IMR-90 (cell line): ENCODE measurements around the gene C5orf15. TPM values are rescaled to one million over a fixed set of nuclear protein-coding genes. Genes with fewer than 3 reads are reported as not detected.

Experiments used
- ATAC-seq: fragments of 200-7000 bp; cut with Tn5 transposase; 2 replicates; pipeline ENCODE4 v1.9.1; 2020; ENCODE audit warnings: low read depth, mild to moderate bottlenecking, moderate library complexity
- BruUV-seq: library from RNA; stranded (reverse); fragments of 400-500 nt; replicated peaks from 2 replicates; lab custom pipeline; 2021; lab: Mats Ljungman, UMichigan
- CTCF ChIA-PET: fragments of 300-600 bp; formaldehyde crosslinking; extraction: SDS; loops from one replicate; lab custom pipeline; 2021; ENCODE audit warnings: antibody characterized with exemption; lab: Yijun Ruan, JAX
- POLR2A ChIA-PET: fragments of 300-600 bp; sonication (Branson Sonifier 250); formaldehyde crosslinking; loops from one replicate; lab custom pipeline; 2022; ENCODE audit warnings: antibody characterized with exemption; ENCODE audit not compliant: unreplicated experiment; lab: Charles Lee
- DNase-seq: peaks from one replicate; pipeline ENCODE4 v3.0.0; 2013
- H2AFZ ChIP-seq: replicated peaks from 2 replicates; pipeline ENCODE3; 2013; ENCODE audit warnings: low read length, mild to moderate bottlenecking; ENCODE audit not compliant: poor library complexity
- H2AK5ac ChIP-seq: 2 replicates; pipeline ENCODE4 v1.6.1; 2013; ENCODE audit warnings: low read depth, low read length, inconsistent platforms
- H2AK9ac ChIP-seq: replicated peaks from 2 replicates; pipeline ENCODE3; 2013; ENCODE audit warnings: mild to moderate bottlenecking, low read depth, low read length, moderate library complexity; ENCODE audit not compliant: poor library complexity
- H2BK120ac ChIP-seq: 2 replicates; pipeline ENCODE4 v1.6.1; 2013; ENCODE audit warnings: low read depth, low read length, inconsistent platforms
- H2BK15ac ChIP-seq: 3 replicates; pipeline ENCODE4 v1.6.1; 2013; ENCODE audit warnings: low read depth, low read length, inconsistent platforms
- H2BK20ac ChIP-seq: 2 replicates; pipeline ENCODE4 v1.6.1; 2013; ENCODE audit warnings: low read depth, mild to moderate bottlenecking, inconsistent platforms, low read length, moderate library complexity
- H2BK5ac ChIP-seq: 2 replicates; pipeline ENCODE4 v1.6.1; 2013; ENCODE audit warnings: mild to moderate bottlenecking, low read depth, low read length, inconsistent platforms; ENCODE audit not compliant: poor library complexity, severe bottlenecking
- H3K14ac ChIP-seq: replicated peaks from 2 replicates; pipeline ENCODE4 v1.6.1; 2013; ENCODE audit warnings: low read depth, low read length, inconsistent platforms
- H3K18ac ChIP-seq: 2 replicates; pipeline ENCODE4 v1.6.1; 2013; ENCODE audit warnings: low read depth, low read length, control low read depth
- H3K23ac ChIP-seq: 2 replicates; pipeline ENCODE4 v1.6.1; 2013; ENCODE audit warnings: low read depth, low read length, inconsistent platforms
- H3K27ac ChIP-seq: 2 replicates; pipeline ENCODE4 v1.5.1; 2013; ENCODE audit warnings: mild to moderate bottlenecking, control low read depth, low read length; ENCODE audit not compliant: insufficient read depth
- H3K27me3 ChIP-seq: 2 replicates; pipeline ENCODE4 v1.6.1; 2013; ENCODE audit warnings: low read length; ENCODE audit not compliant: control insufficient read depth, insufficient read depth
- H3K36me3 ChIP-seq: 2 replicates; pipeline ENCODE4 v1.6.1; 2013; ENCODE audit warnings: low read length, mixed read lengths; ENCODE audit not compliant: control insufficient read depth, insufficient read depth
- H3K4ac ChIP-seq: 2 replicates; pipeline ENCODE4 v1.6.1; 2013; ENCODE audit warnings: low read depth, low read length, inconsistent platforms
- H3K4me1 ChIP-seq: 2 replicates; pipeline ENCODE4 v1.6.1; 2013; ENCODE audit warnings: low read length, mixed read lengths; ENCODE audit not compliant: control insufficient read depth, insufficient read depth
- H3K4me2 ChIP-seq: 2 replicates; pipeline ENCODE4 v1.6.1; 2013; ENCODE audit warnings: low read depth, mild to moderate bottlenecking, control low read depth, low read length, moderate library complexity
- H3K4me3 ChIP-seq: 2 replicates; pipeline ENCODE4 v1.5.1; 2013; ENCODE audit warnings: low read depth, mild to moderate bottlenecking, control low read depth, low read length, moderate library complexity; ENCODE audit not compliant: insufficient read depth
- H3K56ac ChIP-seq: 2 replicates; pipeline ENCODE4 v1.6.1; 2013; ENCODE audit warnings: low read length, inconsistent platforms; ENCODE audit not compliant: insufficient read depth; ENCODE audit errors: extremely low read depth
- H3K79me1 ChIP-seq, 2 experiments: 2 replicates each; pipeline ENCODE4 v1.6.1; 2013; ENCODE audit warnings: low read length in 2 of 2, inconsistent platforms in 1 of 2, low read depth in 1 of 2
- H3K9ac ChIP-seq: 2 replicates; pipeline ENCODE4 v1.6.1; 2013; ENCODE audit warnings: low read depth, low read length, control low read depth
- H3K9me1 ChIP-seq: 2 replicates; pipeline ENCODE4 v1.6.1; 2013; ENCODE audit warnings: low read length, inconsistent platforms; ENCODE audit not compliant: insufficient read depth
- H3K9me3 ChIP-seq: 2 replicates; pipeline ENCODE4 v1.6.1; 2013; ENCODE audit warnings: low read length; ENCODE audit not compliant: control insufficient read depth, insufficient read depth
- H4K20me1 ChIP-seq: 2 replicates; pipeline ENCODE4 v1.6.1; 2013; ENCODE audit warnings: low read length, inconsistent platforms; ENCODE audit not compliant: insufficient read depth
- H4K5ac ChIP-seq: 2 replicates; pipeline ENCODE4 v1.6.1; 2013; ENCODE audit warnings: mild to moderate bottlenecking, low read depth, low read length, control low read depth
- H4K8ac ChIP-seq, 2 experiments: 2 replicates each; pipeline ENCODE4 v1.6.1; 2013; ENCODE audit warnings: low read depth in 2 of 2, low read length in 2 of 2, control low read depth in 1 of 2, inconsistent platforms in 1 of 2
- H4K91ac ChIP-seq: 2 replicates; pipeline ENCODE4 v1.6.1; 2013; ENCODE audit warnings: low read depth, low read length, inconsistent platforms; ENCODE audit not compliant: insufficient read depth
- CEBPB ChIP-seq: IDR thresholded peaks from 2 replicates; pipeline ENCODE4 v1.6.1; 2012; ENCODE audit warnings: low read depth, low read length, improper control_type of control experiment
- FOS ChIP-seq: fragments of 150-350 bp; IDR thresholded peaks from 2 replicates; pipeline ENCODE4 v1.6.1; 2016; ENCODE audit warnings: low read depth, low read length
- MXI1 ChIP-seq: IDR thresholded peaks from 2 replicates; pipeline ENCODE4 v1.6.1; 2012; ENCODE audit warnings: low read depth, mild to moderate bottlenecking, low read length, moderate library complexity, borderline replicate concordance
- NFE2L2 ChIP-seq: fragments of 150-350 bp; IDR thresholded peaks from 2 replicates; pipeline ENCODE4 v1.6.1; 2016; ENCODE audit warnings: low read depth, mild to moderate bottlenecking, low read length
- POLR2A ChIP-seq: IDR thresholded peaks from 2 replicates; pipeline ENCODE4 v1.6.1; 2012; ENCODE audit warnings: mild to moderate bottlenecking, low read depth, low read length
- RAD21 ChIP-seq: IDR thresholded peaks from 2 replicates; pipeline ENCODE4 v1.6.1; 2012; ENCODE audit warnings: low read length, improper control_type of control experiment
- RCOR1 ChIP-seq: IDR thresholded peaks from 2 replicates; pipeline ENCODE4 v1.6.1; 2012; ENCODE audit warnings: mild to moderate bottlenecking, low read length, improper control_type of control experiment; ENCODE audit not compliant: insufficient replicate concordance
- RFX5 ChIP-seq: IDR thresholded peaks from 2 replicates; pipeline ENCODE4 v1.8.0; 2012; ENCODE audit warnings: low read depth, mild to moderate bottlenecking, low read length, moderate library complexity
- SMC3 ChIP-seq: fragments of 150-350 bp; IDR thresholded peaks from 2 replicates; pipeline ENCODE4 v1.6.1; 2016; ENCODE audit warnings: low read depth, mild to moderate bottlenecking, antibody characterized with exemption, low read length, moderate library complexity
- WGBS, 2 experiments: methylation state at CpG; one replicate each; pipeline versions ENCODE4 v1.1.5 to v1.1.7; 2013; ENCODE audit warnings: missing lambda C conversion rate in 2 of 2; ENCODE audit not compliant: insufficient read length in 1 of 2; ENCODE audit errors: extremely low coverage in 2 of 2; 5-methylcytosine and 5-hydroxymethylcytosine counted together
- dilution Hi-C: fragments of 300-500 bp; cut with HindIII; formaldehyde crosslinking; loops from one replicate; pipeline ENCODE4 v1.14.3; 2018; ENCODE audit warnings: low sequenced_read_pairs; ENCODE audit not compliant: unreplicated experiment
- in situ Hi-C: fragments of 300-500 bp; cut with MboI; formaldehyde crosslinking; loops from 3 replicates; pipeline ENCODE4 v1.14.3; 2019; ENCODE audit warnings: low sequenced_read_pairs, inconsistent platforms, mixed read lengths
- intact Hi-C: fragments of 100-400 bp; cut with micrococcal nuclease; formaldehyde crosslinking; loops from 2 replicates; pipeline ENCODE4 v1.10.0; 2022
- polyA plus RNA-seq, 3 experiments: library from polyadenylated mRNA; depleted of rRNA; stranded (reverse); fragments of >200 nt; gene quantifications; 2 replicates each; pipeline ENCODE4 v1.2.3, GENCODE V29; 2012; ENCODE audit warnings: low replicate concordance in 1 of 3
- total RNA-seq: library from RNA; depleted of rRNA; stranded (reverse); fragments of >200 nt; gene quantifications from 2 replicates; pipeline ENCODE4 v1.2.3, GENCODE V29; 2012
- TF ChIP-seq, protein P1 (sequence below): fragments of 150-350 bp; IDR thresholded peaks from 2 replicates; pipeline ENCODE4 v1.6.1; 2016; ENCODE audit warnings: low read depth, mild to moderate bottlenecking, low read length, moderate library complexity, borderline replicate concordance

Gene C5orf15
- total and polyA plus RNA-seq, 2 of the 4 experiments (the other 2 are of a cell fraction) = 35.1 to 73.5 TPM

- ChIA-PET POLR2A (no interaction called here), CTCF (interaction anchor here (0.6 to 2.5 kb wide), 3 partner anchors 14 to 61 kb away, joined by 3 to 12 read pairs (median 4); no protein-coding TSS in a partner anchor)
- intact Hi-C loops = no loop called here
- peaks cover 30 to 61% of the 10 kb centered on the region in 2 experiments for H3K79me1 ChIP-seq
- ATAC-seq = no peak
- no peak overlapping the region for H3K9ac ChIP-seq
- peaks cover 48% of the 10 kb centered on the region for H3K36me3 ChIP-seq
- no peaks in the 10 kb centered on the region for H3K9me3 ChIP-seq
- dilution Hi-C loops = no loop called here
- no peak for DNase-seq
- H2AK5ac ChIP-seq = no peak overlapping the region
- no peak overlapping the region for H2BK120ac ChIP-seq
- H3K27ac ChIP-seq = no peak overlapping the region
- H3K23ac ChIP-seq = peak overlapping the region; percentile 31; the same call in 1 of the 2 replicates
- BruUV-seq = no TSS peak
- peaks cover 10% of the 10 kb centered on the region for H3K4me1 ChIP-seq
- H3K9me1 ChIP-seq = 0 out of 2 replicates have a peak, but pooled peaks cover 7% of the 10 kb centered on the region
- no peak overlapping the region for H4K5ac ChIP-seq
- H2BK15ac ChIP-seq = no peak overlapping the region
- H3K27me3 ChIP-seq = no peaks in the 10 kb centered on the region
- H4K91ac ChIP-seq = no peak overlapping the region
- H4K8ac ChIP-seq = no peak overlapping the region
- TF ChIP-seq CEBPB (no peak), RFX5 (no peak), SMC3 (no peak), FOS (no peak), POLR2A (no peak), MXI1 (no peak), RAD21 (no peak), NFE2L2 (no peak), RCOR1 (no peak)
- TF ChIP-seq, protein P1, sequence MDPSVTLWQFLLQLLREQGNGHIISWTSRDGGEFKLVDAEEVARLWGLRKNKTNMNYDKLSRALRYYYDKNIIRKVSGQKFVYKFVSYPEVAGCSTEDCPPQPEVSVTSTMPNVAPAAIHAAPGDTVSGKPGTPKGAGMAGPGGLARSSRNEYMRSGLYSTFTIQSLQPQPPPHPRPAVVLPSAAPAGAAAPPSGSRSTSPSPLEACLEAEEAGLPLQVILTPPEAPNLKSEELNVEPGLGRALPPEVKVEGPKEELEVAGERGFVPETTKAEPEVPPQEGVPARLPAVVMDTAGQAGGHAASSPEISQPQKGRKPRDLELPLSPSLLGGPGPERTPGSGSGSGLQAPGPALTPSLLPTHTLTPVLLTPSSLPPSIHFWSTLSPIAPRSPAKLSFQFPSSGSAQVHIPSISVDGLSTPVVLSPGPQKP = no peak
- no peak overlapping the region for H3K56ac ChIP-seq
- peaks cover 17% of the 10 kb centered on the region for H4K20me1 ChIP-seq
- no peak overlapping the region for H3K18ac ChIP-seq
- no peak overlapping the region for H2BK20ac ChIP-seq
- H2AK9ac ChIP-seq = no peak overlapping the region
- no peak overlapping the region for H3K4ac ChIP-seq
- H3K4me2 ChIP-seq = no peak overlapping the region
- H2BK5ac ChIP-seq = no peak overlapping the region
- whole genome bisulfite sequencing, 2 experiments = no CpG with 5 or more reads among the region's 3 CpGs
- no peak overlapping the region for H3K14ac ChIP-seq
- in situ Hi-C loops = no loop called here
- H3K4me3 ChIP-seq = no peak overlapping the region
- no peak overlapping the region for H2AFZ ChIP-seq
These were observed 10.5 kb upstream of the C5orf15 start for GRCh38 chr5:133978943-133979342.
